A549 (cell line): ENCODE results near the gene SETD2. TPM values are rescaled to one million over a fixed set of nuclear protein-coding genes. Genes with fewer than 3 reads are reported as not detected.

Experiments
- ATAC-seq, 2 experiments: fragments of 200-7000 bp in 1 of 2; fragments of >200 bp in 1 of 2; cut with Nextera tagmentation in 1 of 2; cut with Tn5 transposase in 1 of 2; 3 replicates each; pipeline versions ENCODE4 v1.8.0 to v1.9.1; 2018 to 2020; ENCODE audit warnings: mild to moderate bottlenecking in 1 of 2, moderate library complexity in 1 of 2
- CTCF ChIA-PET: fragments of 300-600 bp; sonication (Branson Sonifier 250); formaldehyde crosslinking; extraction: SDS; loops from one replicate; lab custom pipeline; 2021; ENCODE audit warnings: antibody characterized with exemption, inconsistent platforms; lab: Yijun Ruan, JAX
- POLR2A ChIA-PET: fragments of 350-600 bp; formaldehyde crosslinking; extraction: SDS; loops from one replicate; lab custom pipeline; 2021; ENCODE audit warnings: antibody characterized with exemption, inconsistent platforms; lab: Yijun Ruan, JAX
- DNase-seq, 2 experiments: peaks; one replicate each; pipeline versions ENCODE4 v3.0.0 to v3.0.0-alpha.2; 2011 to 2016; ENCODE audit warnings: low read depth in 1 of 2, low spot score in 1 of 2
- FAIRE-seq: peaks from 2 replicates; lab custom pipeline; 2011; peaks lifted over from hg19 to GRCh38; lab: Jason Lieb, UNC
- H3K27ac ChIP-seq, 2 experiments: fragments of >200 bp; sonication (Bioruptor Twin); formaldehyde crosslinking; 3 replicates each; pipeline ENCODE4 v1.5.1; 2016 to 2017
- H3K4me1 ChIP-seq: fragments of >200 bp; sonication (Bioruptor Twin); formaldehyde crosslinking; 3 replicates; pipeline ENCODE4 v1.6.1; 2016
- H3K4me2 ChIP-seq: fragments of >200 bp; sonication (Bioruptor Twin); formaldehyde crosslinking; 3 replicates; pipeline ENCODE4 v1.6.1; 2016
- H3K4me3 ChIP-seq: fragments of >200 bp; sonication (Bioruptor Twin); formaldehyde crosslinking; 3 replicates; pipeline ENCODE4 v1.5.1; 2016
- H3K9me3 ChIP-seq: fragments of >200 bp; sonication (Bioruptor Twin); formaldehyde crosslinking; 3 replicates; pipeline ENCODE4 v1.6.1; 2016
- ATOH8 ChIP-seq: fragments of 250-450 bp; sonication (Bioruptor Pico); IDR thresholded peaks from 2 replicates; pipeline ENCODE4 v1.5.0; 2020; ENCODE audit warnings: low read depth, mild to moderate bottlenecking, moderate library complexity
- CBX2 ChIP-seq: fragments of 200-600 bp; sonication (generic); IDR thresholded peaks from 2 replicates; pipeline ENCODE4 v1.6.1; 2016; ENCODE audit warnings: low read depth, mild to moderate bottlenecking, borderline replicate concordance
- CHD2 ChIP-seq: fragments of 150-350 bp; IDR thresholded peaks from 2 replicates; pipeline ENCODE4 v1.6.1; 2014; ENCODE audit warnings: low read length; ENCODE audit not compliant: partially characterized antibody
- CHD4 ChIP-seq: fragments of 200-600 bp; sonication (generic); IDR thresholded peaks from 2 replicates; pipeline ENCODE4 v1.6.1; 2016; ENCODE audit warnings: antibody characterized with exemption, mild to moderate bottlenecking, borderline replicate concordance
- EHMT2 ChIP-seq: fragments of 200-600 bp; sonication (generic); IDR thresholded peaks from 2 replicates; pipeline ENCODE4 v1.6.1; 2016; ENCODE audit warnings: antibody characterized with exemption, low read depth, mild to moderate bottlenecking, moderate library complexity
- FOSB ChIP-seq: fragments of 250-450 bp; sonication (Bioruptor Pico); IDR thresholded peaks from 2 replicates; pipeline ENCODE4 v1.5.0; 2020; ENCODE audit warnings: mild to moderate bottlenecking, moderate library complexity
- FOSL2 ChIP-seq, 2 experiments: fragments of 450-650 bp in 1 of 2; fragments of >200 bp in 1 of 2; sonication (Bioruptor Twin) in 1 of 2; formaldehyde crosslinking; IDR thresholded peaks; 2 replicates each; pipeline versions ENCODE4 v1.5.0 to v1.6.1; 2016 to 2020; ENCODE audit warnings: mild to moderate bottlenecking in 1 of 2, moderate library complexity in 1 of 2
- FOXS1 ChIP-seq: fragments of 250-450 bp; sonication (Bioruptor Pico); IDR thresholded peaks from 2 replicates; pipeline ENCODE4 v1.5.0; 2020; ENCODE audit warnings: mild to moderate bottlenecking, moderate library complexity
- HDAC2 ChIP-seq: fragments of 200-600 bp; sonication (generic); IDR thresholded peaks from 2 replicates; pipeline ENCODE4 v1.6.1; 2016
- HEYL ChIP-seq: fragments of 250-450 bp; sonication (Bioruptor Pico); IDR thresholded peaks from 2 replicates; pipeline ENCODE4 v1.8.0; 2021; ENCODE audit warnings: mild to moderate bottlenecking, moderate library complexity
- HMGXB4 ChIP-seq: fragments of 250-450 bp; sonication (Bioruptor Pico); IDR thresholded peaks from 2 replicates; pipeline ENCODE4 v1.5.0; 2021; ENCODE audit warnings: mild to moderate bottlenecking, moderate library complexity, borderline replicate concordance
- HOXA7 ChIP-seq: fragments of 250-450 bp; sonication (Bioruptor Pico); IDR thresholded peaks from 2 replicates; pipeline ENCODE4 v1.5.0; 2020; ENCODE audit warnings: mild to moderate bottlenecking, moderate library complexity
- HOXB5 ChIP-seq: fragments of 250-450 bp; sonication (Bioruptor Pico); IDR thresholded peaks from 2 replicates; pipeline ENCODE4 v1.5.0; 2020; ENCODE audit warnings: mild to moderate bottlenecking, moderate library complexity
- JUNB ChIP-seq: fragments of >200 bp; sonication (Bioruptor Twin); formaldehyde crosslinking; IDR thresholded peaks from 2 replicates; pipeline ENCODE4 v1.6.1; 2016
- KDM1A ChIP-seq: fragments of 200-600 bp; sonication (generic); IDR thresholded peaks from 2 replicates; pipeline ENCODE4 v1.6.1; 2016; ENCODE audit warnings: low read depth, mild to moderate bottlenecking
- MAX ChIP-seq: IDR thresholded peaks from 2 replicates; pipeline ENCODE4 v1.6.1; 2012
- MYC ChIP-seq: IDR thresholded peaks from 2 replicates; pipeline ENCODE4 v1.6.1; 2012; ENCODE audit warnings: mild to moderate bottlenecking, inconsistent platforms, low read length, improper control_type of control experiment, borderline replicate concordance
- NPAS2 ChIP-seq: fragments of 250-450 bp; sonication (Bioruptor Pico); IDR thresholded peaks from 2 replicates; pipeline ENCODE4 v1.8.0; 2022; ENCODE audit warnings: mild to moderate bottlenecking, moderate library complexity, borderline replicate concordance
- RCOR1 ChIP-seq: fragments of 150-350 bp; IDR thresholded peaks from 2 replicates; pipeline ENCODE4 v1.6.1; 2014; ENCODE audit warnings: antibody characterized with exemption, low read length, low read depth
- REST ChIP-seq: fragments of 200-600 bp; sonication (generic); IDR thresholded peaks from 2 replicates; pipeline ENCODE4 v1.6.1; 2016; ENCODE audit warnings: antibody characterized with exemption, mild to moderate bottlenecking, moderate library complexity
- SREBF2 ChIP-seq: fragments of 450-650 bp; IDR thresholded peaks from 2 replicates; pipeline ENCODE4 v1.6.1; 2014; ENCODE audit warnings: mild to moderate bottlenecking, moderate library complexity
- TFCP2L1 ChIP-seq: fragments of 250-450 bp; sonication (Bioruptor Pico); IDR thresholded peaks from 2 replicates; pipeline ENCODE4 v1.5.0; 2021; ENCODE audit warnings: mild to moderate bottlenecking
- ZC3H11A ChIP-seq: fragments of 450-650 bp; IDR thresholded peaks from 2 replicates; pipeline ENCODE4 v1.6.1; 2014; ENCODE audit warnings: antibody characterized with exemption, mild to moderate bottlenecking
- ZFP36 ChIP-seq: fragments of 450-650 bp; IDR thresholded peaks from 2 replicates; pipeline ENCODE4 v1.6.1; 2014; ENCODE audit warnings: borderline replicate concordance; ENCODE audit not compliant: partially characterized antibody
- ZNF302 ChIP-seq: fragments of 250-450 bp; sonication (Bioruptor Pico); IDR thresholded peaks from 2 replicates; pipeline ENCODE4 v1.9.0; 2021; ENCODE audit warnings: inconsistent platforms, mild to moderate bottlenecking, moderate library complexity
- ZSCAN20 ChIP-seq: fragments of 250-450 bp; sonication (Bioruptor Pico); IDR thresholded peaks from 2 replicates; pipeline ENCODE4 v1.8.0; 2022; ENCODE audit warnings: mild to moderate bottlenecking, moderate library complexity
- WGBS: methylation state at CpG from one replicate; pipeline ENCODE4 v1.1.6; 2017; ENCODE audit errors: missing lambda C conversion rate; 5-methylcytosine and 5-hydroxymethylcytosine counted together
- polyA plus RNA-seq, 4 experiments: library from polyadenylated mRNA; depleted of rRNA in 3 of 4; stranded (reverse); fragments of >200 nt; fragmentation: RNase III in 1 of 4; extraction: RNeasy Plus Mini Kit Qiagen cat#74134 plus additional on column Dnase treatment in 1 of 4; gene quantifications; 2 replicates in 3 of 4; 3 replicates in 1 of 4; pipeline ENCODE4 v1.2.3, GENCODE V29; 2011 to 2017
- TF ChIP-seq, protein P1 (sequence below): fragments of >200 bp; sonication (Bioruptor Twin); formaldehyde crosslinking; IDR thresholded peaks from 3 replicates; pipeline ENCODE4 v1.5.1; 2016

Gene SETD2
- polyA plus RNA-seq, 2 of the 4 experiments (the other 2 are of a cell fraction), result 16.8 to 26.1 TPM

DNA sequence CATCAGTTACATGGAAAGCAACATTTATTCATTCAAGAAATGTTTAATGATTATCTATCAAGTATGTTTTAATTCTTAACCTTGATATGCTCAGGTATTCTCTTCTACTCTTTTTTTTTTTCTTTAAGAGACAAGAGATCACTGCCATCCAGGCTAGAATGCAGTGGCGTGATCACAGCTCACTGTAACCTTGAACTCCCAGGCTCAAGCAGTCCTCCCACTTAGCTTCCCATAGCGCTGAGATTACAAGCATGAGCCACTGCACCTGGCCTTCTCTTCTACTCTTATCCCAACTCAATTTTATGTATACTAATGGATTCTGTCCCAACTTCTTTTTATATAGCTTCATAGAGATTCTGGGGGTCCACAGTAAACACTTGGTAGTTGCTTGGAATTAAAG lies 50.9 kb downstream of the SETD2 start:
- H3K9me3 ChIP-seq, result no peaks in the 10 kb centered on the region
- ChIA-PET CTCF (interaction anchor here (0.7 kb wide), 1 partner anchor 82 kb away, joined by 3 read pairs; no protein-coding TSS in a partner anchor), POLR2A (no interaction called here)
- no peak overlapping the region for H3K4me3 ChIP-seq
- FAIRE-seq (no peak), ATAC-seq (no peak), DNase-seq (no peak)
- no peak overlapping the region for H3K4me2 ChIP-seq
- no peak for TF ChIP-seq HEYL
- no peak for TF ChIP-seq CHD4
- no peak for TF ChIP-seq NPAS2
- no peak for TF ChIP-seq CHD2
- TF ChIP-seq HOXA7 (CRISPR knock-in tag), result no peak
- TF ChIP-seq ZSCAN20 (CRISPR knock-in tag), result no peak
- no peak for TF ChIP-seq HOXB5 (CRISPR knock-in tag)
- TF ChIP-seq CBX2, result no peak
- TF ChIP-seq HMGXB4 (CRISPR knock-in tag), result no peak
- no peak for TF ChIP-seq FOXS1 (CRISPR knock-in tag)
- no peak for TF ChIP-seq MYC
- TF ChIP-seq MAX, result no peak
- no peak for TF ChIP-seq REST
- no peak for TF ChIP-seq SREBF2
- TF ChIP-seq ZNF302, result no peak
- WGBS, result 98% methylated on average over 2 of the region's 2 CpGs
- H3K27ac ChIP-seq, result no peak overlapping the region
- H3K4me1 ChIP-seq, result no peaks in the 10 kb centered on the region

DNA sequence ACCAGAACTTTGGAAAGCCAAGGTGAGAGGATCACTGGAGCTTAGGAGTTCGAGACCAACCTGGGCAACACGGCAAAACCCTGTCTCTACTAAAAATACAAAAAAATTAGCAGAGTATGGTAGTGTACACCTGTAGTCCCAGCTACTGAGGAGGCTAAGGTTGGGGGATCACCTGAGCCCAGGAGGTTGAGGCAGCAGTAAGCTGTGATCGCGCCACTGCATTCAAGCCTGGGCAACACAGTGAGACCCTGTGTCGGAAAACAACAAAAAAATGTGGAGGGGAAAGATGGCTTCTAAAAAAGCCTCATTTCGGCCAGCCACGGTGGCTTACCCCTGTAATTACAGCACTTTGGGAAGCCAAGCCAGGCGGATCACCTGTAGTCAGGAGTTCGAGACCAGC lies 54.5 kb downstream of the SETD2 start:
- no peak for TF ChIP-seq ZC3H11A
- TF ChIP-seq ZNF302, result no peak
- no peak for TF ChIP-seq ZSCAN20 (CRISPR knock-in tag)
- TF ChIP-seq HOXB5 (CRISPR knock-in tag), result no peak
- TF ChIP-seq HDAC2, result no peak
- TF ChIP-seq RCOR1, result no peak
- no peak for TF ChIP-seq EHMT2
- TF ChIP-seq, protein P1, sequence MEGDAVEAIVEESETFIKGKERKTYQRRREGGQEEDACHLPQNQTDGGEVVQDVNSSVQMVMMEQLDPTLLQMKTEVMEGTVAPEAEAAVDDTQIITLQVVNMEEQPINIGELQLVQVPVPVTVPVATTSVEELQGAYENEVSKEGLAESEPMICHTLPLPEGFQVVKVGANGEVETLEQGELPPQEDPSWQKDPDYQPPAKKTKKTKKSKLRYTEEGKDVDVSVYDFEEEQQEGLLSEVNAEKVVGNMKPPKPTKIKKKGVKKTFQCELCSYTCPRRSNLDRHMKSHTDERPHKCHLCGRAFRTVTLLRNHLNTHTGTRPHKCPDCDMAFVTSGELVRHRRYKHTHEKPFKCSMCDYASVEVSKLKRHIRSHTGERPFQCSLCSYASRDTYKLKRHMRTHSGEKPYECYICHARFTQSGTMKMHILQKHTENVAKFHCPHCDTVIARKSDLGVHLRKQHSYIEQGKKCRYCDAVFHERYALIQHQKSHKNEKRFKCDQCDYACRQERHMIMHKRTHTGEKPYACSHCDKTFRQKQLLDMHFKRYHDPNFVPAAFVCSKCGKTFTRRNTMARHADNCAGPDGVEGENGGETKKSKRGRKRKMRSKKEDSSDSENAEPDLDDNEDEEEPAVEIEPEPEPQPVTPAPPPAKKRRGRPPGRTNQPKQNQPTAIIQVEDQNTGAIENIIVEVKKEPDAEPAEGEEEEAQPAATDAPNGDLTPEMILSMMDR, result no peak
- no peak for TF ChIP-seq FOXS1 (CRISPR knock-in tag)
- no peak for TF ChIP-seq ATOH8 (CRISPR knock-in tag)
- TF ChIP-seq CHD4, result no peak
- no peak for TF ChIP-seq ZFP36
- no peak for TF ChIP-seq JUNB
- TF ChIP-seq KDM1A, result no peak
- no peak for TF ChIP-seq TFCP2L1 (CRISPR knock-in tag)
- TF ChIP-seq FOSB (CRISPR knock-in tag), result no peak
- no peak for TF ChIP-seq CBX2
- no peak for TF ChIP-seq FOSL2 (IDR thresholded peaks at IDR 0.05)
- no peak for TF ChIP-seq FOSL2 (CRISPR knock-in tag; IDR thresholded peaks at IDR 0.05)
- TF ChIP-seq MYC, result no peak
- TF ChIP-seq HEYL, result no peak
- no peak for ATAC-seq
- no peak overlapping the region for H3K4me3 ChIP-seq
- no peaks in the 10 kb centered on the region for H3K4me1 ChIP-seq
- no peak for FAIRE-seq
- no peak for DNase-seq
- 91% methylated on average over 9 of the region's 9 CpGs for WGBS
- H3K4me2 ChIP-seq, result no peak overlapping the region
- ChIA-PET CTCF (interaction anchor here (1.0 kb wide), 1 partner anchor 62 kb away, joined by 3 read pairs; no protein-coding TSS in a partner anchor), POLR2A (no interaction called here)
- H3K9me3 ChIP-seq, result no peaks in the 10 kb centered on the region
- H3K27ac ChIP-seq, result no peak overlapping the region
